HepG2 (cell line): ENCODE measurements around the gene ZSCAN31. TPM values are rescaled to one million over a fixed set of nuclear protein-coding genes. Genes with fewer than 3 reads are reported as not detected.

Source experiments
- AKNA ChIP-seq: sonication (generic); formaldehyde crosslinking; IDR thresholded peaks from 2 replicates; pipeline ENCODE4 v1.4.0; 2020; ENCODE audit warnings: missing genetic modification reagents, borderline replicate concordance
- FOSL1 ChIP-seq: sonication (generic); formaldehyde crosslinking; IDR thresholded peaks from 2 replicates; pipeline ENCODE4 v1.9.0; 2021; ENCODE audit warnings: missing genetic modification reagents, borderline replicate concordance
- FOSL2 ChIP-seq: sonication (generic); formaldehyde crosslinking; IDR thresholded peaks from 2 replicates; pipeline ENCODE4 v1.4.0; 2020; ENCODE audit warnings: missing genetic modification reagents
- PRDM10 ChIP-seq: sonication (generic); formaldehyde crosslinking; IDR thresholded peaks from 2 replicates; pipeline ENCODE4 v1.4.0; 2020; ENCODE audit warnings: low read depth, missing genetic modification reagents
- SIX1 ChIP-seq: sonication (generic); formaldehyde crosslinking; IDR thresholded peaks from 2 replicates; pipeline ENCODE4 v1.4.0; 2020; ENCODE audit warnings: missing genetic modification reagents, borderline replicate concordance
- TBX2 ChIP-seq: sonication (generic); formaldehyde crosslinking; IDR thresholded peaks from 2 replicates; pipeline ENCODE4 v1.5.0; 2020; ENCODE audit warnings: missing genetic modification reagents, mild to moderate bottlenecking, borderline replicate concordance
- TERF1 ChIP-seq: sonication (generic); formaldehyde crosslinking; IDR thresholded peaks from 2 replicates; pipeline ENCODE4 v1.8.0; 2022; ENCODE audit warnings: mild to moderate bottlenecking, missing genetic modification reagents, moderate library complexity
- U2AF1 ChIP-seq: fragments of 200-400 bp; formaldehyde crosslinking; optimal IDR thresholded peaks from 2 replicates; pipeline ENCODE3; 2017; ENCODE audit warnings: mild to moderate bottlenecking, low read depth, low read length
- ZNF777 ChIP-seq: sonication (generic); formaldehyde crosslinking; IDR thresholded peaks from 2 replicates; pipeline ENCODE4 v1.4.0; 2020; ENCODE audit warnings: missing genetic modification reagents
- polyA plus RNA-seq, 8 experiments: library from polyadenylated mRNA; depleted of rRNA in 3 of 8; stranded (reverse) in 7 of 8; unstranded in 1 of 8; fragments of >200 nt; fragmentation: Illumina TruSeq in 4 of 8; extraction: Trizol in 4 of 8; gene quantifications; 2 replicates each; pipeline versions ENCODE4 v1.2.1 to v1.2.3, GENCODE V29; 2011 to 2016; ENCODE audit warnings: low read depth in 4 of 8, missing spikeins in 1 of 8, mixed read lengths in 1 of 8; ENCODE audit not compliant: insufficient read depth in 1 of 8
- total RNA-seq, 5 experiments: library from RNA; depleted of rRNA; stranded (reverse); fragments of >200 nt; fragmentation: Illumina TruSeq; extraction: Trizol; gene quantifications; 2 replicates each; pipeline ENCODE4 v1.2.3, GENCODE V29; 2016; ENCODE audit warnings: low read depth in 1 of 5
- TF ChIP-seq, protein P1 (sequence below): sonication (generic); formaldehyde crosslinking; IDR thresholded peaks from 2 replicates; pipeline ENCODE4 v1.5.0; 2020; ENCODE audit warnings: mild to moderate bottlenecking, missing genetic modification reagents, borderline replicate concordance

Gene ZSCAN31
- total and polyA plus RNA-seq, 2 of the 13 experiments (the other 11 are each of a cell fraction or from before 2014, with no cell fraction given): 5.3 to 6.2 TPM

DNA sequence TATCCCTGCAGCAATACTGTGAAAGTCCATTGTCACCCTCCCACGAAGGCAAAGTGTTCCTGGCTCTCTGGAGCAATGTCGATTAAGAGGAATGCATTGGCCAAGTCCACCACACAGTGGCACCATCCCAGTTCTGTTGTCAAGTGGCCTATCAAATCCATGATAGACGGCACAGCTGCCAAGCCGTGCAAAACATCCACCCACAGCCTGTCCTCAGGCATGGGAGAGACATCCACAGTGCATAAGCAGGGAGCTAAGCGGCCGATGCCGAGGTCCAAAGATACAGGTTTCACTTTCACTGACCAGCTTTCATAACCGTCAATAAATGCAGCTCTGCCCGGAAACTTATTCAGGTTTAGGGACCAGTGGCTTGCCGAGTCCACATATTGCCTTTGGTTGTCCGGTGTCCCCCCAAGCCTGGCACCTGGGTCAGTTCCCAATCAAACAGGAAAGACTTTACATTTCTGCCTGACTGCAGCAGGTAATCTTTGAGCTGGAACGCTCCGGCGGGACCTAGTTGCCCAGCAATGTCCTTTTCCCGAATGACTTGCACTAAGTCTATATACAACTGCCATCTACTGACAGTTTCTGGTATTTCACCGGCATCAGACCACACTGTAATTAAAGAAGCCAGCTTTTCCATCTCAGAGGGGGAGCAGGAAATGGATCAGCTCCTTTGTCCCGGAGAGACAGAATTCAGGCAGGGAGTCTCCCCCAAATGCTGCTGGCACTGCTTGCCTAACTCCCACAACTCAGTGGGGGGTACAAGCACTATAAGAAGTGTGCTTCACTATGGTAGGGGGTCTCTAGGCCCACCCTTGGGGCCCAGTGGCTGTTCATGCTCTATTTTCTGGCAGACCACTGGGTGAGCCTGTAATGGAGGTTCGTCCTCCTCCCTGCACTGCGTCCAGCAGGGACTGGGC, 20.1 kb upstream of the ZSCAN31 start (continued):
- TF ChIP-seq AKNA (no peak), SIX1 (CRISPR knock-in tag) (no peak), PRDM10 (0 out of 2 replicates have a peak, but pooled peaks have one; percentile 64), FOSL2 (CRISPR knock-in tag) (no peak; the same call in none of the 2 replicates), ZNF777 (peak; percentile 95), FOSL1 (no peak), TERF1 (CRISPR knock-in tag) (no peak), U2AF1 (no peak), TBX2 (CRISPR knock-in tag) (peak; percentile 52; the same call in 1 of the 2 replicates)
- TF ChIP-seq, protein P1, sequence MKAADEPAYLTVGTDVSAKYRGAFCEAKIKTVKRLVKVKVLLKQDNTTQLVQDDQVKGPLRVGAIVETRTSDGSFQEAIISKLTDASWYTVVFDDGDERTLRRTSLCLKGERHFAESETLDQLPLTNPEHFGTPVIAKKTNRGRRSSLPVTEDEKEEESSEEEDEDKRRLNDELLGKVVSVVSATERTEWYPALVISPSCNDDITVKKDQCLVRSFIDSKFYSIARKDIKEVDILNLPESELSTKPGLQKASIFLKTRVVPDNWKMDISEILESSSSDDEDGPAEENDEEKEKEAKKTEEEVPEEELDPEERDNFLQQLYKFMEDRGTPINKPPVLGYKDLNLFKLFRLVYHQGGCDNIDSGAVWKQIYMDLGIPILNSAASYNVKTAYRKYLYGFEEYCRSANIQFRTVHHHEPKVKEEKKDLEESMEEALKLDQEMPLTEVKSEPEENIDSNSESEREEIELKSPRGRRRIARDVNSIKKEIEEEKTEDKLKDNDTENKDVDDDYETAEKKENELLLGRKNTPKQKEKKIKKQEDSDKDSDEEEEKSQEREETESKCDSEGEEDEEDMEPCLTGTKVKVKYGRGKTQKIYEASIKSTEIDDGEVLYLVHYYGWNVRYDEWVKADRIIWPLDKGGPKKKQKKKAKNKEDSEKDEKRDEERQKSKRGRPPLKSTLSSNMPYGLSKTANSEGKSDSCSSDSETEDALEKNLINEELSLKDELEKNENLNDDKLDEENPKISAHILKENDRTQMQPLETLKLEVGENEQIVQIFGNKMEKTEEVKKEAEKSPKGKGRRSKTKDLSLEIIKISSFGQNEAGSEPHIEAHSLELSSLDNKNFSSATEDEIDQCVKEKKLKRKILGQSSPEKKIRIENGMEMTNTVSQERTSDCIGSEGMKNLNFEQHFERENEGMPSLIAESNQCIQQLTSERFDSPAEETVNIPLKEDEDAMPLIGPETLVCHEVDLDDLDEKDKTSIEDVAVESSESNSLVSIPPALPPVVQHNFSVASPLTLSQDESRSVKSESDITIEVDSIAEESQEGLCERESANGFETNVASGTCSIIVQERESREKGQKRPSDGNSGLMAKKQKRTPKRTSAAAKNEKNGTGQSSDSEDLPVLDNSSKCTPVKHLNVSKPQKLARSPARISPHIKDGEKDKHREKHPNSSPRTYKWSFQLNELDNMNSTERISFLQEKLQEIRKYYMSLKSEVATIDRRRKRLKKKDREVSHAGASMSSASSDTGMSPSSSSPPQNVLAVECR (CRISPR knock-in tag): peak; percentile 66; the same call in 1 of the 2 replicates
